ENCODE results near the gene NOC3L.
"Not testable (repeated sequence)": the region's sequence is repeated elsewhere in the genome, so short reads cannot be mapped to it uniquely, and the experiment has no call there.

NOC3L gene

GRCh38 chr10:94362360-94363250, at the start of gene NOC3L:
TSS of gene NOC3L (minus strand) at chr10:94362939. CDS start at chr10:94362838, 101 bp downstream.
- peak; percentile 98 for DNase-seq

- no peak for DNase-seq
Measured at GRCh38 chr10:94412449-94412848, 49.7 kb upstream of the NOC3L start.

GRCh38 chr10:94411304-94411703, 48.6 kb upstream of the NOC3L start:
- no peak for DNase-seq

- no peak for DNase-seq
Measured at GRCh38 chr10:94409021-94409657, 46.4 kb upstream of the NOC3L start.

- no peak for DNase-seq
Measured at GRCh38 chr10:94407668-94408067, 44.9 kb upstream of the NOC3L start.

- no peak for DNase-seq
Measured at GRCh38 chr10:94405406-94405805, 42.7 kb upstream of the NOC3L start.

GRCh38 chr10:94403380-94404213, 40.9 kb upstream of the NOC3L start:
- peak; percentile 37 for DNase-seq

- no peak for DNase-seq
Measured at GRCh38 chr10:94402843-94403379, 40.2 kb upstream of the NOC3L start.

GRCh38 chr10:94402204-94402842, 39.6 kb upstream of the NOC3L start, which contains the start of gene TBC1D12:
TSS of gene TBC1D12 (plus strand) at chr10:94402541. CDS start at chr10:94402614, 73 bp downstream.
- DNase-seq = peak; percentile 60

- DNase-seq = no peak
Measured at GRCh38 chr10:94398762-94399161, 36.0 kb upstream of the NOC3L start.

GRCh38 chr10:94397549-94398370, 35.0 kb upstream of the NOC3L start:
- no peak for DNase-seq

- DNase-seq = not testable (repeated sequence)
Measured at GRCh38 chr10:94392117-94392516, 29.4 kb upstream of the NOC3L start.

GRCh38 chr10:94385733-94386132, 23.0 kb upstream of the NOC3L start:
- DNase-seq = not testable (repeated sequence)

- DNase-seq = no peak
Measured at GRCh38 chr10:94383530-94383929, 20.8 kb upstream of the NOC3L start.

GRCh38 chr10:94376865-94377264, 14.1 kb upstream of the NOC3L start:
- no peak for DNase-seq

GRCh38 chr10:94375374-94375773, 12.6 kb upstream of the NOC3L start:
- DNase-seq = no peak

- DNase-seq = no peak
Measured at GRCh38 chr10:94370501-94370900, 7.8 kb upstream of the NOC3L start.

GRCh38 chr10:94366382-94366781, 3.6 kb upstream of the NOC3L start:
- no peak for DNase-seq

GRCh38 chr10:94364482-94364881, 1.7 kb upstream of the NOC3L start:
- no peak for DNase-seq

- no peak for DNase-seq
Measured at GRCh38 chr10:94363251-94363565, 469 bp upstream of the NOC3L start.

GRCh38 chr10:94361171-94361794, 1.5 kb downstream of the NOC3L start:
- peak; percentile 8 for DNase-seq

All from stimulated activated CD4-positive, alpha-beta T cell treated with anti-CD3 and anti-CD28 coated beads, Interleukin-15, amount 100 ng/mL, for 24 hours (primary cell).